GM18951 (cell line): ENCODE measurements around the gene ENTHD1.

ENCODE experiments used
- POLR2A ChIP-seq: IDR thresholded peaks from 4 replicates; pipeline ENCODE4 v1.6.1; 2011; ENCODE audit warnings: mild to moderate bottlenecking; ENCODE audit not compliant: insufficient read length, insufficient read depth; ENCODE audit errors: extremely low read depth
- in situ Hi-C: fragments of 300-500 bp; cut with MboI; formaldehyde crosslinking; loops from one replicate; pipeline ENCODE4 v1.12.0; 2022; ENCODE audit warnings: low sequenced_read_pairs, mixed read lengths, inconsistent platforms; ENCODE audit not compliant: unreplicated experiment

Gene ENTHD1

DNA sequence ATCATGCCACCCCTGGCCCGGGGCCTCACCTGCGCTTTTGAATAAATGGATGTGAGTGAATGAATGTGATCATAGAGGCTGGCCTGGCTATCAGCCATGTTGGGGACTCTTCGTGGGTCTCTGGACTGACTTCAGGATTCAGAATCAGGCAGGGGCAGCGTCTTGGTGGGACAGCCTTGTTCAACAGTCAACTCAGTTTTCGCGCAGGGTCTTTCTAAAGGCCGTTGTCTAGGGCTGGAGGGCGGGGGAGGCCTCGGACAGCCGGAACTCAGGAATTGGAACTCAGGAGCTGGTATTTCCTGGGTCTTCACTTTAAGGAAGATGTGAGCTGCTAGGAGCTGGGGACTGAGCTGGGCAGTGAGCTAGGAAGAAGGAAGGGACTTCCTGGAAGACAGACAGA is 177.0 kb downstream of the ENTHD1 start:
- TF ChIP-seq POLR2A, result no peak
- in situ Hi-C loops, result no loop called here

DNA sequence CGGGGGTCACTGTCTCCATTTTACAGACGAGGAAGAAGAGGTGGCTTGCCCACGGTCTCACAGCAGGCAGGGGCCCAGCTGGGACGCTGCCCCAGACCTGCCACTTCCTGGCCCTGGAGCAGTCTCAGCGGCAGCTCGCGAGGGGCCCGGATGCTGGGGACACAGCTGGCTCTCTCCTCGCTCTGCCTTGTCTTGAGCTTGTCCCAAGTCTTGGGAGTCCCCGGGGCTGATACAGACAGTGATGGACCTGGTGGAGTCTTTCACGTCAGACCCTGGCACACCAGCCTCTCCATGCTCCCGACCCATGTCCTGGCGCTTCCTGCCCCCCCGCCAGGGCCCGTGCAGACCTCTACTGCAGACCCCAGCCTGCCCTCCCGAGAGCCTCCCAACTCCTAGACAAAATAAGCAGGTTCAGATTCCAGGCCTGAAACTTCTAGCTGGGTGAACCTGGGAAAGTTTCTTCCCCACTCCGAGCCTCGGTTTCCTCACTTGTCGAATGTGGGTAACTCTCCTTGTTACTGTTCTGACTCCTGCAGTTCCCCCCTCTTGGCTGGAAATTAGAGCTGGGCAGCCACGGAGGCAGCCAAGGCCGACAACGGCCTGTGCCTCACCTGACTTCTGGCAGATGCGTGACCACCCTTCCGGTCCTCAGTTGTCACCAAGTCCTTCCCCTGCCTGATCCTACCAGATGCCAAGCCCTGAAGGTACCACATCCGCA is 177.6 kb downstream of the ENTHD1 start:
- no peak for TF ChIP-seq POLR2A
- in situ Hi-C loops, result no loop called here

DNA sequence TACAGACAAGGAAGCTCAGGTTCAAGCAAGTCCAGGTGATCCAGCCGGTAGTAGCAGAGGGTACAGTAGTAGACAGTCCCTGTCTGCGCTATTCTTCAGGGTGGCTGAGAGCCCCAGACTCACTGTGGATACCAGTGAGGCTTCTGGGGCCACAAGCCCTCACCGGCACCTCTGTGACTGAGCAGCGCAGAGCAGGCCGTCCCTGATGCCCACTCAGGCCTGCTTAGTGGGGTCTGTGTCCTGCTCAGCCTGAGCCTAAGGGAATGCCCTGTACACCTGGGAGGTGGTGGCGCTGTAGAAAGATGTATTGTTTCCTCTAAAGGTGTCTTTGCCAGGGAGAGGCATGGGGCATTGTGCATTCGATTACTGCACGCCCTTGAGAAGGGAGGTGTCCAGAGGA is 179.2 kb downstream of the ENTHD1 start:
- TF ChIP-seq POLR2A, result no peak
- in situ Hi-C loops, result no loop called here

DNA sequence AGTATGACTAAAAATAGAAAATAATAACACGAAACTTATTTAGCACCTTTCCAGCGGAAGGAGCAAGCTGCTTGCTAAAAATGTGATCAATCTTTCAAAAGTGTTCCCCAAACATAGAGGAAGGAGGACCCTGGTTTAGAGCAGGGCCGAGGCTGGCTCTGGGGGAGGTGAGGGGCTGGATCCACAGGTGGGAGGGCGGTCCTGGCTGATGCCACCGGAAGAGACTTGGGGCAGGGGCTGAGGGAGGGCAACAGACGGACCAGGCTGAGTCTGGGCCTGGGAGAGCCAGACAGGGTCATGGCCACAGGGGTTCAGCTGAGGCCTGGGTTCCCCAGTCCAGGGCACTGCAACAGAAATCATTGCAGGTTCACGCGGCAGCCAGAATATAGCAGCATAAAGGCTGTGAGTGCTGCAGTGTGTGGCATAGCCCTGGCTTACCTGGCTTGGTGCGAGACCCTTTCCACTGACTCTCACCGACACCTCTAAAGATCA is 179.7 kb downstream of the ENTHD1 start:
- in situ Hi-C loops, result no loop called here
- TF ChIP-seq POLR2A, result no peak

DNA sequence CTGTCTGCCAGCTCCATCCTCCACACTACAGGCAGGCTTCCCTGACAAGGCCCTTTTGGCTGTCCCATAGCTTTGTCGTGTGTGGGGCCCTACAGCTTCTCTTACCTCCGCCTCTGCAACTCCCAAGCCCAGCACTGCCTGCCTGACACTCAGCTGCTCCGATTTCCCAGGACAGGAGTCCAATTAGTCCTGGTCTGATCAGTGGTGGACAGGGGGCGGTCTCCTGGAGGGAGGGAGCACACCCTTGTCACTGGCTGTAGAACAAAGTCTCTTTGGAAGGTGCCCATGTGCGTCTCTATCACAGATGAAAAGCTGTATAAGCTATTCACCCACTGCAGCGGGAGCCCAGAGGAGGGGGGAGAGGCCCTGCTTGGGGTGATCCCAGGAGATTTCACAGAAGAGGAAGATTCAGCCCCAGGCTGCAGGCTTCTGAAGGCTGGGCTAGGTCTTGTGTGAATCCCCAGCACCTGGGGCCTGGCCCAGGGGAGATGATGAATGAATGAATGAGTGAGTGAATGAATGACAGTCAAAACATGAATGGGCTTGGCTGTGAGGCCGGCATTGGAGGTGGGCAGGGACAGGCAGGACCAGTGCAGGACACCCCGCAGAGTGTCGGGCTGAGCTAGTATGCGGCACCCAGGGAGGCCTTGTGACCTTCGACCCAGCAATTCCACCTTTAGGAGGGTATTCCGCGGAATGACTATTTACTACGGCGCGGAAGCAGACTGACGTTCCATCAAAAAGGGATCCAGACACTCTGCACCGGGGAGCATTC is 180.6 kb downstream of the ENTHD1 start:
- in situ Hi-C loops, result no loop called here
- no peak for TF ChIP-seq POLR2A

DNA sequence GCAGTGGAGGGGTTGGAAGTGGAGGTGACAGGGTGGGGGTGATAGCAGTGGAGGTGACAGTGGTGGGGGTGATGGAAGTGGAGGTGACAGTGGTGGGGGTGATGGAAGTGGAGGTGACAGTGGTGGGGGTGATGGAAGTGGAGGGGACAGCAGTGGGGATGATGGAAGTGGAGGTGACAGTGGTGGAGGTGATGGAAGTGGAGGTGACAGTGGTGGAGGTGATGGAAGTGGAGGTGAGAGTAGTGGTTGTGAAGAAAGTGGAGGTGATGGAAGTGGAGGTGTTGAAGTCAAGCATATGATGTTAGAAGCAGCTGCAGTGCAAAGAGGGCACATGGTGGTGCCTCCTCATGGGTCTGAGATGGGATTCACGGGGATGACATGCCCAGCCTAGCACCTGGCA is 181.5 kb downstream of the ENTHD1 start:
- in situ Hi-C loops, result no loop called here
- no peak for TF ChIP-seq POLR2A

DNA sequence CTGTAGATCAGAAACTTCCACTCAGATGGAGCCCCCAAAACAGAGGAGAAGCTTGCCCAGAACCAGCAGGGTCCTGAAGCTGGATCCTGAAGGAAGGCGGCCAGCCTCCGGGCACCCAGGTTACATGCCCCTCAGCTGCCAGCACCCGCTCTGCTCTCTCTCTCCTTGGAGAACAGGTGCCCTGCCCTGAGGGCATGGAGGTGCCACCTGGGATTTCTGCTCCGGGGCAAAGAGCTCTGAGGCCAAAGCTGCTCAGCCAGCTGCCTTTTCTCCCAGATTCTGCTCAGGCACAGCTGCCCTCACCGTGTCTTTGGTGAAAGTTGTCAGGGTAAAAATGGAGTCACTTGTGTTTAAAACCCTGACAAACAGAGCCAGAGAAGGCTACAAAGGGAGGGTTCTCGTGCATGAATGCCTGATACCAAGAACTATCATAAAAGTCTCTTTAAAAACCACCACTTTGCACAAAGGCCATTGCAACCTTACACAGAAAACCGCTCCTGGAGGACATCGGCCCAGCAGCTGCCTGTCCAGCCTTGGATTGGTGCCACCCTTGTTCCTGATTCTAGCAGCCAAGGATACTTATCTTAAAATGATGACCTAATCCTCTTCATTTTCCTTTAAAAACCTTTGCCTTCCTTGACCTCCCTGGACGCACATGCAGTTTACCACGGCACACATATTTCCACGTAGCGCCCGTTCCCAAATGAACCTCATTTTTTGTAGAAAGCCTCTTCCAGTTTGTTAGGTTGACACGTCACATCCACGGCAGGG is 183.0 kb downstream of the ENTHD1 start:
- in situ Hi-C loops, result no loop called here
- TF ChIP-seq POLR2A, result no peak

DNA sequence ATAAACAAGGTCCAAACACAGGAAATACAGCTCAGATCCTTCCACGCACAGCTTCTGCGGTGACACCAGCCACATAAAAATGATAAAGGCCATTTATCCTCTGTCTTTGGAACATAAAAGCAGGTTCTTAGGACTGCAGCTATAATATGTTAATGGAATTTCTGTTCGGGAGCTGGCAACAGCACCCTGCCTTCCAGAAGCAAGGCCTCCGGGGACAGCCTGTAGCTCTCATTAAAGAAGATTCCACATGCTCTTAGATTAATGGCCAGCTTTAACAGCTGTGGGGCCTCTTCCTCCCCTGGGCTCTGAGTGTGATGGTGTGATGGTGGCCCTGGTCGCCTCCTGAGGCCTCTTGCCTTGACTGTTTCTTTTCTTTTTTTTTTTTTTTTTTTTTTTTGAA is 185.7 kb downstream of the ENTHD1 start:
- no peak for TF ChIP-seq POLR2A

DNA sequence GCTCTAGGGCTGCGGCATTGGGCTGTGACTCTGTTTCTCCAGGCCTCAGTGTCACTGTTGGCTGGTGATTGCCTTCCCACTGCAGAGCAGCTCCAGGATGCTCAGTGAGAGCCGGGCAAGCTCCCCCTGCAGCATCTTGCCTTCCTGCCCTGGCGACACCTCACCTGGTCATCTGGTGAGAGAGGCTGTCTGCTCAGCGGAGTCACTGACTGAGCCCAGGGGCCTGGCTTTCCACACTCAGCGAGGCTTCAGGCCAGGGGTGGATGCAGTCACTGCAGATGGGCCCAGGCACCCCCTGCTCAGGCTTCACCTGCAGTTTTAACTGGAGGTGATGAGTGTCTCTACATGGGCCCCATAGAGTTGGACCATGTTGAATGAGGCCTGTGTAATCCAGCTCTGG is 186.2 kb downstream of the ENTHD1 start:
- TF ChIP-seq POLR2A, result no peak
- in situ Hi-C loops, result no loop called here

More for the DNA sequence above, 185.7 kb downstream of the ENTHD1 start:
- in situ Hi-C loops, result no loop called here

DNA sequence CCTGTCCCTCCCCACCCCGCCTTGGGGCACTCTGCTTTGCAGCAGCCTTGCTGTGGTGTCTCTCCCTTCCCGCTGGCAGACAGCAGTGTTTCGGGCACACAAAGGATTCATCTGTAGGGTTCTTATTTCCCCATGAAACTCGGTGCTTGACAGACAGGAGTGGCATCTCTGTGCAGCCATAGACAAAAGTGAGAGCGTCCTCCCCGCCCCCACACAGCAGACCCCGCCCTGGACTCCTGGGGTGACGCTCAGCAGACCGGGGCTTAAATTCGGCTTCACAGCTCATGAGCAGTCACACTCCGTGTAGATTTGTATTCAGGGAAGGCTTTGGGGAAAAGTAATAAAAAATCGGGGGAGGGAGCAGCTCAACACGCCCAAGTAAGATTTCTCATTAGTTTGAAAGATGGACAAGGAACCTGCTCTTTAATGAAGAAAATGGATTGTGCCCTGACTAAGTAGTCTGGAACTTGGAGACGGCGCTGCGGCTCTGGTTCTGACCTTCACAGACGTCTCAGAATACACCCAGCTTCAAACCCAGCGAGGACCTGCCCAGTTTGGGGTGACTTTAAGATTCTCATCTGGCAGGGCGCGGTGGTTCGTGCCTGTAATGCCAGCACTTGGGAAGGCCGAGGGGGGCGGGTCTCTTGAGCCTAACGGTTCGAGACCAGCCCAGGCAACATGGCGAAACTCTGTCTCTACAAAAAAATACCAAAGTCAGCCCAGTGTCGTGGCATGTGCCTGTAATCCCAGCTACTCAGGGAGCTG is 187.0 kb downstream of the ENTHD1 start:
- TF ChIP-seq POLR2A, result no peak
- in situ Hi-C loops, result no loop called here

DNA sequence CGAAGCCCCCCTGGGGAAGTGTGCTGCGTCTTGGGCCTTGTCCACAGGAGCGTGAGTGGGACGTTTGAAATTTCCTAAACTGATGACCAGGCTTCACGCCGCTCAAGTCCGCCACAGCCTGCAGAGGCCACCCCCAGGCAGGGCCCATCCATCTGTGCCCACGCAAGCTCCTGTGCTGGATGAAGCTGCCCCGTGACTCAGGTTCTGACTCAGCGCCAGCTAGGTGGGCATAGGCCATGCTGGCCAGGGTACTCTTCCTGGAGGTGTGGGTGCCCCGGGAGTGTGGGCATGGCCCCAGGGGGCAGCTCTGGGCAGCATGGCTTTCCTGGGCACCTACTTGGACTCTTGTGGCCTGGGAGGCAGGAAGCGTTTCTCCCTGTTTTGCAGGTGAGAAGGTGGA is 188.2 kb downstream of the ENTHD1 start:
- in situ Hi-C loops, result no loop called here
- TF ChIP-seq POLR2A, result no peak

DNA sequence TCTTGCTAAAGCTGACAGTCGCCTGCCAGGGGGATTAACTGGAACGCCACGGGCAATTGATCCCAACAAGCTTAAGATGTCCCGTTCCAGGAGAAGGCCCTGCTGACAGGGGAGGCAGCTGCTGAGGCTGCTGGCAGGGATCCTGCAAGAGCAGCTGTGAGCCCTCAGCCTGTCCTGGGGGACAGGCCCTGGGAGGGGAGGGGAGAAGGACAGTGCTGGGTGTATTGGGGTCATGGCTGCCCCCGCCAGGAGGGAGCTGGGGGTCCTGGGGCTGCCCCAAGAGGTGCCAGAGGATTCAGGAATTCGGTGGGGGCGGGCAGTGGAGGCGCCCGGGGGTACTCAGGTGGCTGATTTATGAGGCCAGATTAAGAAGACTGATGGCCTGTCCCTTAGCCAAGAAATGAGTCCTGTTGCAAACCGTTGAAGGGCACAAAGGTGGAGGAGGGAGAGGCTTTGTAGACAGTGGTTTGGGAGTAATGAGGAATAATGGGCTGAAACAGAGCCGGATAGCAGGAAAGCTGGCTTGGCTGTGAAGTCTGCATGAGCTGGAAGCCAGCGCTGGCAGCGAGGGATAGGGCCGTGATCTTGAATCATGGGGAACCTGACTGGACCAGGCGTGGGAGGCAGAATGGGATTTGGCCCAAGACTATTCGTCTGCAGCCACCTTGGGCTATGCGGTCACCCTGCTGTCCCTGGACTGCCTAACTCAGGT is 189.5 kb downstream of the ENTHD1 start:
- no peak for TF ChIP-seq POLR2A
- in situ Hi-C loops, result no loop called here
